A549 (cell line): ENCODE results near the gene UBE2E2. TPM values are rescaled to one million over a fixed set of nuclear protein-coding genes. Genes with fewer than 3 reads are reported as not detected.

Experiments used
- ATAC-seq, 2 experiments: fragments of 200-7000 bp in 1 of 2; fragments of >200 bp in 1 of 2; cut with Nextera tagmentation in 1 of 2; cut with Tn5 transposase in 1 of 2; 3 replicates each; pipeline versions ENCODE4 v1.8.0 to v1.9.1; 2018 to 2020; ENCODE audit warnings: mild to moderate bottlenecking in 1 of 2, moderate library complexity in 1 of 2
- CTCF ChIA-PET: fragments of 300-600 bp; sonication (Branson Sonifier 250); formaldehyde crosslinking; extraction: SDS; loops from one replicate; lab custom pipeline; 2021; ENCODE audit warnings: antibody characterized with exemption, inconsistent platforms; lab: Yijun Ruan, JAX
- POLR2A ChIA-PET: fragments of 350-600 bp; formaldehyde crosslinking; extraction: SDS; loops from one replicate; lab custom pipeline; 2021; ENCODE audit warnings: antibody characterized with exemption, inconsistent platforms; lab: Yijun Ruan, JAX
- DNase-seq, 2 experiments: peaks; one replicate each; pipeline versions ENCODE4 v3.0.0 to v3.0.0-alpha.2; 2011 to 2016; ENCODE audit warnings: low read depth in 1 of 2, low spot score in 1 of 2
- FAIRE-seq: peaks from 2 replicates; lab custom pipeline; 2011; peaks lifted over from hg19 to GRCh38; lab: Jason Lieb, UNC
- H3K27ac ChIP-seq, 2 experiments: fragments of >200 bp; sonication (Bioruptor Twin); formaldehyde crosslinking; 3 replicates each; pipeline ENCODE4 v1.5.1; 2016 to 2017
- H3K4me1 ChIP-seq: fragments of >200 bp; sonication (Bioruptor Twin); formaldehyde crosslinking; 3 replicates; pipeline ENCODE4 v1.6.1; 2016
- H3K4me2 ChIP-seq: fragments of >200 bp; sonication (Bioruptor Twin); formaldehyde crosslinking; 3 replicates; pipeline ENCODE4 v1.6.1; 2016
- H3K4me3 ChIP-seq: fragments of >200 bp; sonication (Bioruptor Twin); formaldehyde crosslinking; 3 replicates; pipeline ENCODE4 v1.5.1; 2016
- H3K9me3 ChIP-seq: fragments of >200 bp; sonication (Bioruptor Twin); formaldehyde crosslinking; 3 replicates; pipeline ENCODE4 v1.6.1; 2016
- ATOH8 ChIP-seq: fragments of 250-450 bp; sonication (Bioruptor Pico); IDR thresholded peaks from 2 replicates; pipeline ENCODE4 v1.5.0; 2020; ENCODE audit warnings: low read depth, mild to moderate bottlenecking, moderate library complexity
- CHD4 ChIP-seq: fragments of 200-600 bp; sonication (generic); IDR thresholded peaks from 2 replicates; pipeline ENCODE4 v1.6.1; 2016; ENCODE audit warnings: antibody characterized with exemption, mild to moderate bottlenecking, borderline replicate concordance
- EHMT2 ChIP-seq: fragments of 200-600 bp; sonication (generic); IDR thresholded peaks from 2 replicates; pipeline ENCODE4 v1.6.1; 2016; ENCODE audit warnings: antibody characterized with exemption, low read depth, mild to moderate bottlenecking, moderate library complexity
- ESRRA ChIP-seq: fragments of 150-350 bp; IDR thresholded peaks from 2 replicates; pipeline ENCODE4 v1.6.1; 2014; ENCODE audit warnings: mild to moderate bottlenecking, low read length, borderline replicate concordance
- FOSB ChIP-seq: fragments of 250-450 bp; sonication (Bioruptor Pico); IDR thresholded peaks from 2 replicates; pipeline ENCODE4 v1.5.0; 2020; ENCODE audit warnings: mild to moderate bottlenecking, moderate library complexity
- HMGXB4 ChIP-seq: fragments of 250-450 bp; sonication (Bioruptor Pico); IDR thresholded peaks from 2 replicates; pipeline ENCODE4 v1.5.0; 2021; ENCODE audit warnings: mild to moderate bottlenecking, moderate library complexity, borderline replicate concordance
- HOXB13 ChIP-seq: fragments of 250-450 bp; sonication (Bioruptor Pico); IDR thresholded peaks from 2 replicates; pipeline ENCODE4 v1.5.0; 2020; ENCODE audit warnings: low read depth, mild to moderate bottlenecking, moderate library complexity
- JUN ChIP-seq, 2 experiments: fragments of >200 bp; sonication (Bioruptor Twin); formaldehyde crosslinking; IDR thresholded peaks; 2 replicates in 1 of 2; 3 replicates in 1 of 2; pipeline ENCODE4 v1.6.1; 2016 to 2017
- JUNB ChIP-seq: fragments of >200 bp; sonication (Bioruptor Twin); formaldehyde crosslinking; IDR thresholded peaks from 2 replicates; pipeline ENCODE4 v1.6.1; 2016
- MAZ ChIP-seq: fragments of 150-350 bp; IDR thresholded peaks from 2 replicates; pipeline ENCODE4 v1.6.1; 2014; ENCODE audit warnings: antibody characterized with exemption, low read depth, low read length, borderline replicate concordance
- PBX3 ChIP-seq: IDR thresholded peaks from 2 replicates; pipeline ENCODE4 v1.6.1; 2012
- POLR2A ChIP-seq: IDR thresholded peaks from 2 replicates; pipeline ENCODE4 v1.6.1; 2012; ENCODE audit warnings: mild to moderate bottlenecking, low read length
- RARB ChIP-seq: fragments of 250-450 bp; sonication (Bioruptor Pico); IDR thresholded peaks from 2 replicates; pipeline ENCODE4 v1.8.0; 2021; ENCODE audit warnings: mild to moderate bottlenecking, moderate library complexity
- SREBF2 ChIP-seq: fragments of 450-650 bp; IDR thresholded peaks from 2 replicates; pipeline ENCODE4 v1.6.1; 2014; ENCODE audit warnings: mild to moderate bottlenecking, moderate library complexity
- TFCP2L1 ChIP-seq: fragments of 250-450 bp; sonication (Bioruptor Pico); IDR thresholded peaks from 2 replicates; pipeline ENCODE4 v1.5.0; 2021; ENCODE audit warnings: mild to moderate bottlenecking
- ZC3H11A ChIP-seq: fragments of 450-650 bp; IDR thresholded peaks from 2 replicates; pipeline ENCODE4 v1.6.1; 2014; ENCODE audit warnings: antibody characterized with exemption, mild to moderate bottlenecking
- ZFP36 ChIP-seq: fragments of 450-650 bp; IDR thresholded peaks from 2 replicates; pipeline ENCODE4 v1.6.1; 2014; ENCODE audit warnings: borderline replicate concordance; ENCODE audit not compliant: partially characterized antibody
- ZNF302 ChIP-seq: fragments of 250-450 bp; sonication (Bioruptor Pico); IDR thresholded peaks from 2 replicates; pipeline ENCODE4 v1.9.0; 2021; ENCODE audit warnings: inconsistent platforms, mild to moderate bottlenecking, moderate library complexity
- WGBS: methylation state at CpG from one replicate; pipeline ENCODE4 v1.1.6; 2017; ENCODE audit errors: missing lambda C conversion rate; 5-methylcytosine and 5-hydroxymethylcytosine counted together
- polyA plus RNA-seq, 4 experiments: library from polyadenylated mRNA; depleted of rRNA in 3 of 4; stranded (reverse); fragments of >200 nt; fragmentation: RNase III in 1 of 4; extraction: RNeasy Plus Mini Kit Qiagen cat#74134 plus additional on column Dnase treatment in 1 of 4; gene quantifications; 2 replicates in 3 of 4; 3 replicates in 1 of 4; pipeline ENCODE4 v1.2.3, GENCODE V29; 2011 to 2017
- TF ChIP-seq, protein P1 (sequence below): fragments of 450-650 bp; IDR thresholded peaks from 2 replicates; pipeline ENCODE4 v1.6.1; 2014; ENCODE audit warnings: antibody characterized with exemption
- TF ChIP-seq, protein P2 (sequence below): fragments of 150-350 bp; IDR thresholded peaks from 2 replicates; pipeline ENCODE4 v1.6.1; 2014; ENCODE audit warnings: low read depth, mild to moderate bottlenecking, low read length
- TF ChIP-seq, protein P3 (sequence below): fragments of >200 bp; sonication (Bioruptor Twin); formaldehyde crosslinking; IDR thresholded peaks from 2 replicates; pipeline ENCODE4 v1.6.1; 2016
- TF ChIP-seq, protein P4 (sequence below): IDR thresholded peaks from 2 replicates; pipeline ENCODE4 v1.6.1; 2012; ENCODE audit warnings: low read depth, borderline replicate concordance

Gene UBE2E2
- polyA plus RNA-seq, 2 of the 4 experiments (the other 2 are of a cell fraction) = 28.3 to 56.1 TPM

DNA sequence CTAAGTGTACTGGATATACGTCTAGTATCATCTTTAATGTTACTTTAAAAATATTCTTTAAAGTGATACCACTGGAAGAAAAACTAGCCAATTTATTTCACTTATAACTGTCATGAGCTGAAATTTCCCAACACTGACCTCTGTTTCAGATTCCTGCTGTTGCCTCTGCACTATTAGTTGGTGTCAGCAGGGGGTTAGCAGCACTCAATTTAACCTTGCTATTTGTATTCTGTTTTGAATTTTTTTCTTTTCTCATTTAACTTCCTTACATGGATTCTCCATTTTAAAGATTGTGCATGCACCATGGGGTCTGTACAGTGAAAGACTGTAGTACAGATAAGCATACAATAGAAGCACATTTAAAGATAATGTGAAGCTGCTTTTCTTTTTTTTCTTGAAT is 169.2 kb downstream of the UBE2E2 start:
- CTCF ChIA-PET = no interaction called here
- ATAC-seq (no peak; a peak in 1 of 6 replicates), DNase-seq (no peak)
- no peak overlapping the region for H3K4me2 ChIP-seq
- H3K4me1 ChIP-seq = no peaks in the 10 kb centered on the region
- no peak overlapping the region for H3K4me3 ChIP-seq
- no peak overlapping the region for H3K27ac ChIP-seq
- 66% methylated on average over 1 of the region's 1 CpG for WGBS
- no peaks in the 10 kb centered on the region for H3K9me3 ChIP-seq
- TF ChIP-seq, protein P1, sequence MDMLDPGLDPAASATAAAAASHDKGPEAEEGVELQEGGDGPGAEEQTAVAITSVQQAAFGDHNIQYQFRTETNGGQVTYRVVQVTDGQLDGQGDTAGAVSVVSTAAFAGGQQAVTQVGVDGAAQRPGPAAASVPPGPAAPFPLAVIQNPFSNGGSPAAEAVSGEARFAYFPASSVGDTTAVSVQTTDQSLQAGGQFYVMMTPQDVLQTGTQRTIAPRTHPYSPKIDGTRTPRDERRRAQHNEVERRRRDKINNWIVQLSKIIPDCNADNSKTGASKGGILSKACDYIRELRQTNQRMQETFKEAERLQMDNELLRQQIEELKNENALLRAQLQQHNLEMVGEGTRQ = no peak
- no peak for TF ChIP-seq CHD4
- TF ChIP-seq ESRRA = no peak
- TF ChIP-seq JUN (IDR thresholded peaks at IDR 0.05) = no peak
- no peak for TF ChIP-seq POLR2A
- no peak for TF ChIP-seq ZFP36
- TF ChIP-seq EHMT2 = no peak
- no peak for TF ChIP-seq ZC3H11A
- no peak for TF ChIP-seq RARB (CRISPR knock-in tag)
- no peak for TF ChIP-seq SREBF2
- TF ChIP-seq, protein P2, sequence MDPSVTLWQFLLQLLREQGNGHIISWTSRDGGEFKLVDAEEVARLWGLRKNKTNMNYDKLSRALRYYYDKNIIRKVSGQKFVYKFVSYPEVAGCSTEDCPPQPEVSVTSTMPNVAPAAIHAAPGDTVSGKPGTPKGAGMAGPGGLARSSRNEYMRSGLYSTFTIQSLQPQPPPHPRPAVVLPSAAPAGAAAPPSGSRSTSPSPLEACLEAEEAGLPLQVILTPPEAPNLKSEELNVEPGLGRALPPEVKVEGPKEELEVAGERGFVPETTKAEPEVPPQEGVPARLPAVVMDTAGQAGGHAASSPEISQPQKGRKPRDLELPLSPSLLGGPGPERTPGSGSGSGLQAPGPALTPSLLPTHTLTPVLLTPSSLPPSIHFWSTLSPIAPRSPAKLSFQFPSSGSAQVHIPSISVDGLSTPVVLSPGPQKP = no peak
- TF ChIP-seq ATOH8 (CRISPR knock-in tag) = no peak
- TF ChIP-seq, protein P3, sequence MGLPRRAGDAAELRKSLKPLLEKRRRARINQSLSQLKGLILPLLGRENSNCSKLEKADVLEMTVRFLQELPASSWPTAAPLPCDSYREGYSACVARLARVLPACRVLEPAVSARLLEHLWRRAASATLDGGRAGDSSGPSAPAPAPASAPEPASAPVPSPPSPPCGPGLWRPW = no peak
- TF ChIP-seq, all 56 proteins: peak for 0
- no peak for FAIRE-seq
- POLR2A ChIA-PET = no interaction called here

DNA sequence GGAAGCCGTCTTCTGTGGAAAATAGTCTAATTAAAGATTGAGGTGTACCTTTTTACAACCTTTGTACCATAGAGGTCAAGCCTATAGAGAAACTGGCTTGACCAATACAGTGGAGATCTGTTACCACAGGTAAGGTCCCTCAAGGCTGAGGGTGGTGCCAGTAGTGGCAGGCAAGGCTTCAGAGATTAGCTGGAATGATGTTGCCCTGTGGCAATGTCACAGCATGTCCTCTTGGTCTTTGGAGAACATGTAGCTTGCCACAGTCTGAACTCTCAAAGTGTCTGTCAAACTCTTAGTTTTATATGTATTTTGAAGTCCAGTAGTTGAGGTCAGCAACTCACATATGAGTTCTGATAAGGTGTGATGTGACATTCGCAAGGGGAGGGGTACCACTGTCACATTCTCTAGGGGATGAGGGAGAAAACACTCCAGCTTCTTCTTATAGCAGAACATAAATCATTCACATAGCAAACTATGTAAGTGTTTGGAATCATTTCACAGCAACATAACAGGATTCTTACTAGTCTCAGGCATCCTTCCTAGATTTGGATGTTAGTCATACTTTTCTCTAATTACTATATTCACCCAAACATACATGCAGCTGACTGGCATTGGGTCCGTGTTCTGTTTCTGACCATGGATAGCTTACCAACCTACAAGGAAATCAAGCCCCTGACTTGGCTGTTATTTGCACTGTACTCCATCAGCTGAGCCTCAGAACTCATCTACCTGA is 173.6 kb downstream of the UBE2E2 start:
- no peak for DNase-seq
- no peak overlapping the region for H3K4me2 ChIP-seq
- CTCF ChIA-PET = no interaction called here
- H3K27ac ChIP-seq = no peak overlapping the region
- no peak for FAIRE-seq
- POLR2A ChIA-PET = no interaction called here
- H3K4me1 ChIP-seq = no peaks in the 10 kb centered on the region
- TF ChIP-seq, protein P2 = no peak
- TF ChIP-seq, protein P1 = no peak
- TF ChIP-seq HOXB13 (no peak), FOSB (CRISPR knock-in tag) (no peak), HMGXB4 (CRISPR knock-in tag) (no peak), RARB (CRISPR knock-in tag) (no peak), SREBF2 (no peak), POLR2A (no peak), JUN (IDR thresholded peaks at IDR 0.05) (no peak), JUNB (no peak), TFCP2L1 (CRISPR knock-in tag) (no peak), ZNF302 (CRISPR knock-in tag) (no peak), PBX3 (no peak), MAZ (no peak)
- TF ChIP-seq, protein P4, sequence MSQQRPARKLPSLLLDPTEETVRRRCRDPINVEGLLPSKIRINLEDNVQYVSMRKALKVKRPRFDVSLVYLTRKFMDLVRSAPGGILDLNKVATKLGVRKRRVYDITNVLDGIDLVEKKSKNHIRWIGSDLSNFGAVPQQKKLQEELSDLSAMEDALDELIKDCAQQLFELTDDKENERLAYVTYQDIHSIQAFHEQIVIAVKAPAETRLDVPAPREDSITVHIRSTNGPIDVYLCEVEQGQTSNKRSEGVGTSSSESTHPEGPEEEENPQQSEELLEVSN = no peak
- WGBS = 88% methylated on average over 3 of the region's 3 CpGs
- H3K4me3 ChIP-seq = no peak overlapping the region
- no peak for ATAC-seq
- no peaks in the 10 kb centered on the region for H3K9me3 ChIP-seq
